Ishikawa (cell line): ENCODE data around the gene DIS3L2.

Experiments used
- CEBPB ChIP-seq: IDR thresholded peaks from 2 replicates; pipeline ENCODE4 v1.6.1; 2012
- CREB1 ChIP-seq: IDR thresholded peaks from 2 replicates; pipeline ENCODE4 v1.6.1; 2012; ENCODE audit warnings: low read depth
- EGR1 ChIP-seq: IDR thresholded peaks from 2 replicates; pipeline ENCODE4 v1.6.1; 2012
- EP300 ChIP-seq: IDR thresholded peaks from 2 replicates; pipeline ENCODE4 v1.6.1; 2012; ENCODE audit warnings: borderline replicate concordance
- FOXM1 ChIP-seq: IDR thresholded peaks from 2 replicates; pipeline ENCODE4 v1.6.1; 2012; ENCODE audit warnings: low read depth, borderline replicate concordance
- NFIC ChIP-seq: IDR thresholded peaks from 2 replicates; pipeline ENCODE4 v1.6.1; 2012
- RAD21 ChIP-seq: IDR thresholded peaks from 2 replicates; pipeline ENCODE4 v1.6.1; 2012; ENCODE audit warnings: low read depth
- TAF1 ChIP-seq: IDR thresholded peaks from 2 replicates; pipeline ENCODE4 v1.6.1; 2012; ENCODE audit warnings: low read depth, mild to moderate bottlenecking
- TCF12 ChIP-seq: IDR thresholded peaks from 2 replicates; pipeline ENCODE4 v1.6.1; 2012; ENCODE audit warnings: low read depth
- TEAD4 ChIP-seq: IDR thresholded peaks from 2 replicates; pipeline ENCODE4 v1.6.1; 2012
- YY1 ChIP-seq: IDR thresholded peaks from 2 replicates; pipeline ENCODE4 v1.6.1; 2012; ENCODE audit warnings: low read depth
- ZBTB7A ChIP-seq: IDR thresholded peaks from 2 replicates; pipeline ENCODE4 v1.6.1; 2012; ENCODE audit warnings: low read depth
- TF ChIP-seq, protein P1 (sequence below): IDR thresholded peaks from 2 replicates; pipeline ENCODE4 v1.6.1; 2012
- TF ChIP-seq, protein P2 (sequence below): IDR thresholded peaks from 2 replicates; pipeline ENCODE4 v1.6.1; 2012
- TF ChIP-seq, protein P3 (sequence below): IDR thresholded peaks from 2 replicates; pipeline ENCODE4 v1.6.1; 2012; ENCODE audit warnings: low read depth, mild to moderate bottlenecking

Gene DIS3L2

DNA sequence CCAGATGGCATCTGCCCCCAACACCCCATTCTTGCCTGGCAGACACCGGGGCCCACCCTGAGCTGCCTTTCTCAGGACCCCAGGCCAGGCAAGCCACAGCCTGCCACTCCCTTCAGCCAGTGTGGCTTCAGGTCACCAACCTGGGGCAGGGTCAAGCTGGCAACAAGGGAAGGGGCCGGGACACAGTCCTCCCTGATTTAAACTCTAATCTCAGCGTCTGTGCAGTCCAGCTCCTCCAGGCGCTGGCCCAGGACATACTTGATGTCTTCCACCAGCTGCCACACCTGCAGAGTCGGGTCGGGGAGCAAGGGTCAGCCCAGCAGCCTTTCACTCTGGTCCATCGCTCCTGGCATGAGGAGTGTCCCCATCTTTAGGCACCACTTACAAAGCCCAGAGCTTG is 388.0 kb downstream of the DIS3L2 start:
- no peak for TF ChIP-seq CEBPB
- no peak for TF ChIP-seq TEAD4
- no peak for TF ChIP-seq TCF12
- TF ChIP-seq FOXM1: no peak
- no peak for TF ChIP-seq YY1
- TF ChIP-seq, protein P1, sequence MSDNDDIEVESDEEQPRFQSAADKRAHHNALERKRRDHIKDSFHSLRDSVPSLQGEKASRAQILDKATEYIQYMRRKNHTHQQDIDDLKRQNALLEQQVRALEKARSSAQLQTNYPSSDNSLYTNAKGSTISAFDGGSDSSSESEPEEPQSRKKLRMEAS: no peak
- TF ChIP-seq CREB1: no peak
- TF ChIP-seq, protein P2, sequence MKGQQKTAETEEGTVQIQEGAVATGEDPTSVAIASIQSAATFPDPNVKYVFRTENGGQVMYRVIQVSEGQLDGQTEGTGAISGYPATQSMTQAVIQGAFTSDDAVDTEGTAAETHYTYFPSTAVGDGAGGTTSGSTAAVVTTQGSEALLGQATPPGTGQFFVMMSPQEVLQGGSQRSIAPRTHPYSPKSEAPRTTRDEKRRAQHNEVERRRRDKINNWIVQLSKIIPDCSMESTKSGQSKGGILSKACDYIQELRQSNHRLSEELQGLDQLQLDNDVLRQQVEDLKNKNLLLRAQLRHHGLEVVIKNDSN: no peak

DNA sequence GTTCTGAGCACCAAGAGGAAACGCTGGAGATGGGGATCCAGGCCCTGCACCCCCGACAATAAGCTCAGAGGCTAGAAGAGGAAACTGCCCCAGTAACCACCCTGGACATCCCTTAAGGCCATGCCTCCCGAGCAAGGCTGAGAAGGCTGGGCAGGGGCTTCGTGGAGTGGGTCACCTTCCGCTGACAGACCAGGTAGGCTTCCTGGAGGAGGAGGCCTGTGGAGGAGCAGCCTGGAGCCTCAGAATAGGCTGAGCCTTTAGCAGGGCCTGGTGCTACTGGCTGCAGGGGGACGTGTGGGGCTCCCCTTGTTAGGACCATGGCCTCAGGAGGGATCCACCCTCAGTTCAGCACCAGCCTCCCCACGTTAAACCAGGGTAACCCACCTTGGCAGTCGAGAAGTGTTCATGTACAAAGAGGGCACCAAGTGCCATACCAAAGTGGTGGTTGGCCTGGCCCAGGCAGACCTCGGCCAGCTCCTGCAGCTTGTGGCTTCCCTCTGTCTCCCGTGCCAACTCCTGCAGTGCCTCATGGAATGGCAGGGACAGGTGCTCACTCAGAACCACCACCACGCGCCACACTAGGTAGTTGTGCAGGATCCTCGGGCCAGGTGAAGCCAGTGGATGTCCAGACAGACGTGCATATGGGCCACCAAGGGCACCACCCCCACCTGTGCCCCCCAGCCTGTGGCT is 388.6 kb downstream of the DIS3L2 start:
- TF ChIP-seq ZBTB7A (no peak), FOXM1 (no peak), EP300 (no peak), TEAD4 (no peak), YY1 (no peak), TAF1 (no peak), TCF12 (no peak), CEBPB (no peak), EGR1 (no peak), CREB1 (no peak), NFIC (no peak), RAD21 (no peak)
- TF ChIP-seq, protein P1: no peak
- TF ChIP-seq, protein P2: no peak
- TF ChIP-seq, protein P3, sequence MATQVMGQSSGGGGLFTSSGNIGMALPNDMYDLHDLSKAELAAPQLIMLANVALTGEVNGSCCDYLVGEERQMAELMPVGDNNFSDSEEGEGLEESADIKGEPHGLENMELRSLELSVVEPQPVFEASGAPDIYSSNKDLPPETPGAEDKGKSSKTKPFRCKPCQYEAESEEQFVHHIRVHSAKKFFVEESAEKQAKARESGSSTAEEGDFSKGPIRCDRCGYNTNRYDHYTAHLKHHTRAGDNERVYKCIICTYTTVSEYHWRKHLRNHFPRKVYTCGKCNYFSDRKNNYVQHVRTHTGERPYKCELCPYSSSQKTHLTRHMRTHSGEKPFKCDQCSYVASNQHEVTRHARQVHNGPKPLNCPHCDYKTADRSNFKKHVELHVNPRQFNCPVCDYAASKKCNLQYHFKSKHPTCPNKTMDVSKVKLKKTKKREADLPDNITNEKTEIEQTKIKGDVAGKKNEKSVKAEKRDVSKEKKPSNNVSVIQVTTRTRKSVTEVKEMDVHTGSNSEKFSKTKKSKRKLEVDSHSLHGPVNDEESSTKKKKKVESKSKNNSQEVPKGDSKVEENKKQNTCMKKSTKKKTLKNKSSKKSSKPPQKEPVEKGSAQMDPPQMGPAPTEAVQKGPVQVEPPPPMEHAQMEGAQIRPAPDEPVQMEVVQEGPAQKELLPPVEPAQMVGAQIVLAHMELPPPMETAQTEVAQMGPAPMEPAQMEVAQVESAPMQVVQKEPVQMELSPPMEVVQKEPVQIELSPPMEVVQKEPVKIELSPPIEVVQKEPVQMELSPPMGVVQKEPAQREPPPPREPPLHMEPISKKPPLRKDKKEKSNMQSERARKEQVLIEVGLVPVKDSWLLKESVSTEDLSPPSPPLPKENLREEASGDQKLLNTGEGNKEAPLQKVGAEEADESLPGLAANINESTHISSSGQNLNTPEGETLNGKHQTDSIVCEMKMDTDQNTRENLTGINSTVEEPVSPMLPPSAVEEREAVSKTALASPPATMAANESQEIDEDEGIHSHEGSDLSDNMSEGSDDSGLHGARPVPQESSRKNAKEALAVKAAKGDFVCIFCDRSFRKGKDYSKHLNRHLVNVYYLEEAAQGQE: no peak

DNA sequence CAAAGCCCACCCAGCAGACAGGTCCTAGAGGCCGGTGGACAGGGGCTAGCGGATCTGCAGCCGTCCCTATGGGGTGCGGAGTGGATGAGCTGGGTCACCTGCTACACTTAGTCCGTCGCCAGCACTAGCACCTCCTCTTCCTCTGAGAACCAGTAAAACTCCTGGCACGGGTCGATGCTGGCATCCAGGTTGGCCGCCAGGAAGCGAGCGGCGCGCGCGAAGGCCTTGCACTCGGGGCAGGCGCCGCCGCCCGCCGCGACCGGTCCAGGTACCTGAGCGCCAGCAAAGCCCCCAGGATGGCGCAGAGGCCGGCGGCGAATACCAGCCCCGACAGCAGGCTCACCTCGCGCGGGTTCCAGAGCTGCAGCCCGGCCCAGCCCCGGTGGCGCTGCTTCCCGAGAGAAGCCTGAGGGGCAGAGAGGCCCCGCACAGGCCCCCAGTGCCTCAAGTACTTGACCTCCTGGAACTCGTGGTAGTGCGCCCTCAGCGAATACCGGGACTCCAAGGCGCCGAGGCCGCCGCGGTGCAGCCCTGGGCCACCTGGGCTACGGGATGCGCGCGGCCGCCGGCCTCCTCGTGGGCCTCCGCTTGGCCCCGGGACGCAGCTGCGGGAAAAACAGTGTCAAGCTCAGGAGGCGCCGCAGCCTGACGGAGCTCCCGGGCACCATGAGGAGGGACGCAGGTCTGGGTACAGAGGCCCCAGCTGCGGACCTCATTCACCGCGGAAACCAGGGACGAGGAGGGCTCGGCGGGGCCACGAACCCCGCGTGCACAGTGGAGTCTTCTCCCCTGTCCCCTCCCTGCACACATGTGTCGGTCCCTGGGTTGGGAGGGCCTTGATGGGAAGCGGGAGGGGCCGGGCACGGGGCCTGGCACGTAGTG is 389.5 kb downstream of the DIS3L2 start:
- TF ChIP-seq TCF12 (no peak), FOXM1 (no peak), ZBTB7A (no peak), RAD21 (no peak), NFIC (no peak), EGR1 (no peak), EP300 (no peak), TAF1 (no peak), TEAD4 (no peak), CREB1 (no peak), YY1 (no peak), CEBPB (no peak)
- TF ChIP-seq, protein P2: no peak
- TF ChIP-seq, protein P3: no peak
- TF ChIP-seq, protein P1: no peak

DNA sequence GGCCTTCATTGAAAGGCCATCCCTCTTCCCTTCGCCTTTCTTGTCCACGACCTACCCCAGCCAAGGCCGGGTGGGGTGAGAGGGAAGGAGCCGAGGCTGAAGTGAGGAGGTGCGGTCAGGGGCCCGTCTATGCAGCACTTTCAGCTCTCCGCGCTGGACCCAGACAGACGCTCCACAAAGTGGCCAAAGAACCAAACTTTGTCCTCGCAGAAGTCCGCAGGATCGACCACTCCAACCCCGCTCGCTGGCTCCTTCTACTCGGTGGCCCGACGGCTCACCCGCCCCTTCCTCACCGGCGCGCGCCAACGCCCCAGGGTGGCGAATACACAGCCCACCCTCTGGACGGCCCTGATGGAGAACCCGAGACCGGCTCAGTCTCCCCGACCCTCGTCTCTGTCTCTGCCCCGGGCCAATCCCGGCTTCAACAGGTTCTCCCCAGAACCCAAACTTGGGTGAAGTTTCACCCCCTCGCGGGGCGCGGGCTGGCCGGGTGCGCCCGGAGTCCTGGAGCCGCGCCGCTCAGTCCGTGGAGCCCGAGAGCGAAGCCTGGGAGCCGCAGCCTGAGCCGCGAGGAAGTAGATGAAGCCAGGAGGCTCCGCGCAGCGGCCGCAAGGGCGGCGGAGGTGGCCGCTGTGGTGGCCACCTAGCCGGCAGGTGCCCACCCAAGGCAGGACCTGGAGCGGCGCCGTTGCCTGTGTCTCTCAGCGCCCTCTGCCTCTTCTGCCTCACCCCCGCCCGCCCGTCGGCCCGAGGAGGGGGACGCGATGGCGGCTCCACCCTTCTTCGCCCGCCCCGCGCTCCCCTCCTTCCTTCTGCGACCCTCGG is 390.4 kb downstream of the DIS3L2 start:
- TF ChIP-seq, protein P2: no peak
- TF ChIP-seq, protein P3: no peak
- no peak for TF ChIP-seq EP300
- no peak for TF ChIP-seq TCF12
- no peak for TF ChIP-seq TAF1
- no peak for TF ChIP-seq CREB1
- TF ChIP-seq FOXM1: no peak
- TF ChIP-seq, protein P1: no peak
- TF ChIP-seq TEAD4: no peak
- TF ChIP-seq YY1: no peak
- TF ChIP-seq RAD21: no peak
- TF ChIP-seq NFIC: no peak
- TF ChIP-seq EGR1: no peak
- TF ChIP-seq CEBPB: no peak
